Activated CD8-positive, alpha-beta memory T cell treated with anti-CD3 and anti-CD28 coated beads, Interleukin-2, amount 50 U/mL, for 24 hours (primary cell): Measurements from ENCODE around the gene TSSK2.
"Not testable (repeated sequence)": the region's sequence is repeated elsewhere in the genome, so short reads cannot be mapped to it uniquely, and the experiment has no call there.

Experiments
- DNase-seq: peaks from one replicate; pipeline ENCODE4 v3.0.0-alpha.2; 2020; ENCODE audit errors: extremely low read depth

Gene TSSK2

DNA sequence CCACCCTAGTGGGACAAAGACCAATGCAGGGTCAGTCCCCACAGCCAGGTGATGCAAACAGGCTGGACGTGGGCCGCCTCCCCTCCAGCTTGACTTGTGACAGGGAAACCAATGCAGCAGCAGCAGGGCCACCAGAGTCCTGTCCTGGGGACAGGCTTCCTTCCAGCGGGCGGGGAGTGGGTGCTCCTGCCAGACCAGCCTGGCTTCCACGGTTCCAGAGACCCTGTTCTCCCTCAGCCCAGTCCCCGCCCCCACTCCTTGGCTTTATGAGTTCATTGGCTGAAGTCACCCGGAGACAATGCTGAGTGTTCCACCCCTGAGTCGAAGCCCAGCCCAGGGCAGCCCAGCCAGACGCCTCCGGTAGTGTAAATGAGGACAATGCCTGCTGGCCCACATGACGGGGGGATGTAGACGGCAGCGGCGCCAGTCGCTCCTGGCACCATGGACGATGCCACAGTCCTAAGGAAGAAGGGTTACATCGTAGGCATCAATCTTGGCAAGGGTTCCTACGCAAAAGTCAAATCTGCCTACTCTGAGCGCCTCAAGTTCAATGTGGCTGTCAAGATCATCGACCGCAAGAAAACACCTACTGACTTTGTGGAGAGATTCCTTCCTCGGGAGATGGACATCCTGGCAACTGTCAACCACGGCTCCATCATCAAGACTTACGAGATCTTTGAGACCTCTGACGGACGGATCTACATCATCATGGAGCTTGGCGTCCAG, at the start of gene TSSK2:
Gene TSSK2, plus strand, starts transcription at position 350 of the 726 bp plus-strand sequence. Its CDS starts 92 bp downstream, at position 442.
- DNase-seq: no peak

DNA sequence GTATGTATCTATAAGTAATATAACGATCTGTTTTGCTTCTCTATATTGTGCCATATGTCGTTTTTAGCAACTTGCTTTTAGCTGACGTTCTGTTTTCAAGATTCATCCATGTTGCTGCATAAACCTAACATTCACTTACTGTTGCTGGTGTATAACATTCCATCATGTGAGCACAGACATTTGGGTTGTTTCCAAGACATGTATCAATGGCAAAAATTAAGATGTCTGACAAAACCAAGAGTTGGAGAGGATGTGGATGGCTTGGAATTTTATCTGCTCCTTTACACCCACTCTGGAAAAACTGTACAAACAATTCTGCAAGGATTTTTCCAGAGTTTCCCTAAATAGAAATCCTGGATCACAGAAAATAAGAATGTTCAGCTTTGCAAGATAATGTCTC, 49.8 kb upstream of the TSSK2 start:
- no peak for DNase-seq

DNA sequence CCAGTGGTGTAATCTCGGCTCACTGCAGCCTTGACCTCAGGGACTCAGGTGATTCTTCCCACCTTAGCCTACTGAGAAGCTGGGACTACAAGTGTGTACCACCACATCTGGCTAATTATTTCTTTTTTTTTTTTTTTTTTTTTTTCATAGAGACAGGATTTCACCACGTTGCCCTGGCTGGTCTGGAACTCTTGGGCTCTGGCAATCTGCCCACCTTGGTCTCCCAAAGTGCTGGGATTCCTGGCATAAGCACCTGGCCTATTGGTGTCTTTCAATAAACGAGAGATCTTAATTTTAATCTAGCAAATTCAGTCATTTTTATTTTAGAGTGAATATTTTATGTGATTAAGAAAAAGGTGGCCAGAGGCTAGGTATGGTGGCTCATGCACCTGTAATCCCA, 49.0 kb upstream of the TSSK2 start:
- no peak for DNase-seq

GRCh38 chr22:19082793-19083192, 48.3 kb upstream of the TSSK2 start:
- DNase-seq: no peak

GRCh38 chr22:19084126-19084525, 47.0 kb upstream of the TSSK2 start:
- DNase-seq: not testable (repeated sequence)

GRCh38 chr22:19084586-19084985, 46.5 kb upstream of the TSSK2 start:
- DNase-seq: not testable (repeated sequence)

DNA sequence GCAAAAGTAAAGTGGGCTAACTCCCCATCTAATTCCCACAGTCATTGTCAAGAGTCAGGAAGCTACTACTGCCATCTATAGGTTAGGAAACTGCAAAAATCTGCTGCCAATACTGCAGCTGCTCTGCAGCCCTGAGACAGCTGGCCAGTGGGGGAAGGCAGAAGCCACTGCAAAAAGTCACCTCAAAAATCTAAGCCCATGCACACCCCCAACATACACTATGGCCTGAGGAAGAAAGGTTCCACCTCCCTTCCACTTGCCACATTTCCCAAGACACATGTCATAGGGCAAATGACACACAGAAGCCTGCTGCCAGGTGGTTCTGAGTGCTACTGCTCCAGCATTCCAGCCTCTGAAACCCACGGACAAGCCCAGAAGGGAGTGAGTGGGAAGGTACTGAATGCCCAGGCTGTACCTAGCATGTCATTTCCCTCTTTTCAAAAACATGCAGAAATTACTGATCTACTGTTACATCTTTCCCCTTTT, 45.8 kb upstream of the TSSK2 start:
- no peak for DNase-seq

DNA sequence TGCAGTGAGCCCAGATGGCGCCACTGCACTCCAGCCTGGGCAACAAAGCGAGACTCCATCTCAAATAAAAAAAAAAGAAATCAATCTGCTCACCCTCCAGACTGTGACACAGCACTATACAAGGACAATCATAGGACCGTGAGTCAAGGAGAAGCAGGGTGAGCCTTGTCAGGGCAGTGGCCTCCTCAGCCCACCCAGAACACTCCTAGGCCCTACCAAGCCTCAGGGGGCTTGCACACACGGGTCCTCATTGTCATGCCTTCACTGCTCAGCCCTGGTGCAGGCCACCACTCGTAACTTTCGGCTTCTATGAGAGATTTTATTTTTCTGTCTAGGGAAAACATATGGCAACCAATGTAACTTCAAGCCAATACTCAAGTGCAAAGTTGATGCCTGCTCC, 44.7 kb upstream of the TSSK2 start:
- no peak for DNase-seq

GRCh38 chr22:19086896-19087295, 44.2 kb upstream of the TSSK2 start:
- no peak for DNase-seq

DNA sequence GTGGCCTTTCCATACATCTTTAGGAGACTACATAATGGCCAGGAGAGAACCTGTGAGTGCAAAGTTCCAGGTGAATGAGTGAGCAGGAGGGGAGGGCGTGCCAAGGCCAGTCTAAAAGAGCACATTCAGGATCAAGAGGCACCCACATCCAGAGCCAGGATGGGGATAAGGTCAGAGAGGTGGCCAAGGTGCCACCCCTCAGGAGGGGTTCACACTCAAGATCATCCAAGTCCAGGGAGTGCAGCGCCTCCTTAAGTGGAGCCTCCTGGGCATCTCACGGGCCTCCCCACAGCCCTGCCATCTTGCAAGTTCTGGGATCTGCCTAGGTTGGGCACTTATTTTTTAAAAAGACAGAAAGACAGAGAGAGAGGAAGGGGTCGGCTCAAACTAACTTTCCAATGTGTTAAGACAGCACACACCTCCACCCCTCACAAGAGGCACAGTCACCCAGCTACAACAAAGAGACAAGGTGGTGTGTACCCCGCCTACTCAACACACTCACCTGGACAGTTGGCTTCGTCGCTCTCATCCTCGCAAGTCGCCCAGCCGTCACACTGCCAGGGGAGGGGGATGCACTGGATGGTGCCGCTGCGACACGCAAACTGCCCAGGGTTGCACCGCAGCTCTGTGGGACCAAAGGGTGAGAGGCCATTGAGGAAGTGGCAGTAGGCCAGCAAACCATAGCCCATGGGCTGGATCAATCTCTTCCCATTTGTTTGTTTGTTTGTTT, 42.1 kb upstream of the TSSK2 start:
- no peak for DNase-seq

DNA sequence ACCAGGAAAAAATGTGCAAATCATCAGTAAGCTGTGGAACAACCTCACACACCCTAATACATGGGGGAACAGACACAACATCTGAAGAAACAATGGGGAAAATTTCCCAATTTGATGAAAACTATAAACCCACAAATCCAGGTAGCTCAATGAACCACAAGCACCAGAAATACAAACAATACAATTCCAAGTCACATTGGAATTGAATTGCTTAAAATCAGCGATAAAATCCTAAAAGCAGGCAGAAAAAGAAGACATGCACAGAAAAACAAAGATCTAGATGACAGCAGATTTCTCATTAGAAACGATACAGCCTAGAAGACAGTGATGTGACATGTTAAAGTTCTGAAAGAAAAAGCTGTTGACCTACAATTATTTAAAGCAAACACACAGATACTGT, 40.9 kb upstream of the TSSK2 start:
- DNase-seq: no peak

GRCh38 chr22:19090586-19091127, 40.5 kb upstream of the TSSK2 start:
- DNase-seq: no peak

DNA sequence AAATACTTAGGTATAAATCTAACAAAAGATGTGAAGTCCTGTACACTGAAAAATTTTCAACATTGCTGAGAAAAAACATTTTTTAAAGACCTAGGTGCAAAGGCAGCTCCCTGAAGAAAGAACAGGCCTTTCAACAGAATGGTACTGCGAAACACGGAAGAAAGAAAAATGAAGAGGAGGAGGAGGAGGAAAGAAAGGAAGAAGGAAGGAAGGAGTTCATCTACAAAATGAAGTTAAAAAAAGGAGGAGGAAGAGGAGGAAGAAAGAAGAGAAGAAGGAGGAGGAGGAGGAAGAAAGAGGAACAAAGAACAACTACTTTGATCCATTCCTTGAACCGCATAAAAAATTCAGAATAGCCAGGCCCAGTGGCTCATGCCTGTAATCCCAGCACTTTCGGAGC, 38.4 kb upstream of the TSSK2 start:
- no peak for DNase-seq

DNA sequence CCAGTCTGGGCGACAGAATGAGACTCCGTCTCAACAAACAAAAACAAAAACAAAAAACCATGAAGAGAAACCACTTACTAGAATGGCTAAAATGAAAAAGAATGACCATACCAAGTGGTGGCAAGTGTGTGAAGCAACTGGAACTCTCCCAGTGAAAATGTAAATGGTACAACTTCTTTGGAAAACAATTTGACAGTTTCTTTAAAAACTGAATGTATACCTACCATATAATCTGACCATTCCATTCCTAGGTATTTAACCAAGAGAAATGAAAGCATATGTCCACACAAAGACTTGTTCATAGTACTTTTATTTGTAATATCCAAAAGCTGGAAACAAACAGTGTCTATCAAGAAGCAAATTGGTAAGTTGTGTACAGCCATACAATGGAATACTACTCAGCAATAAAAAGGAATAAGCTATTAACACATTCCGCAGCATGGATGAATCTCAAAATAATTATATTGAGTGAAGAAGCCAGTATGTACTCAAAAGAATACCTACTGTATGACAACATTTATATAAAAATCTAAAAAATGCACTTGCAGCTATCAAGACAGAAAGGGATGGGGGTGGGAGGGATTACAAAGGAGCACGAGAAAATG, 36.6 kb upstream of the TSSK2 start:
- DNase-seq: no peak

DNA sequence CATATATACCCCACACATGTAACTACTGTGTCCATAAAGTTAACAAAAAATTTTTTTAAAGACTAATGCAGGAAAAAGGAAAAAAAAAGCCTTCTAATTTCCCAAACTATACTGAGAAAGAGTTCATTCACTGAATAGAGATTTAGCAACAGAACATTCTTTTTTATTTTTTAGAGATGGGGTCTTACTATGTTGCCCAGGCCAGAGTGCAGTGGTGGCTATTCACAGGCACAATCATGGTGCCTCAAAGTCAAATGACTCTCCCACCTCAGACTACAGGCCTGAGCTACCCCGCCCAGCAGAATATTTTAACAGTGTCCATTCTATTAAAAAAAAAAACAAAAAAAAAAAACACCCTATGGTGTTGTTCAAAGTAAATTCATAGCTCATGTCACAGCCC, 34.6 kb upstream of the TSSK2 start:
- no peak for DNase-seq

DNA sequence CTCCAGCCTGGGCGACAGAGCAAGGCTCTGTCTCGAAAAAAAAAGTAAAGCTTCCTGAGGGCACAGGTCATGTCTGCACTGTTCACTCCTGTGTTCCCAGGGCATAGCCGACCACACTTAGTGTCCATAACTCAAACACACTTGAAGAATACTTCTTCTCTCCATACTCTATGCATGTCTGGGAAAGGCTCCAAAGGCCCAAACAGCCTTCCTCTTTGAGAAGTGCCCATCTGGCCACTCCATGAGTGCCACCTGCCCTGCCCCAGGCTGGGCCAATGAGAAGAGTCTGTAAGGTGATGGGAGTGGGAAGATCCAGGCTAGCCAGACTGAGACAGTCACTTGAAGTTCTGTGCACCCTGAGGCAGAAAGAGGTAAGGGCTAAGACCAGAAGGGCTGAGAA, 33.6 kb upstream of the TSSK2 start:
- no peak for DNase-seq

GRCh38 chr22:19098157-19098556, 33.0 kb upstream of the TSSK2 start:
- no peak for DNase-seq

- DNase-seq: no peak
Measured at GRCh38 chr22:19103880-19104821, 27.0 kb upstream of the TSSK2 start.

DNA sequence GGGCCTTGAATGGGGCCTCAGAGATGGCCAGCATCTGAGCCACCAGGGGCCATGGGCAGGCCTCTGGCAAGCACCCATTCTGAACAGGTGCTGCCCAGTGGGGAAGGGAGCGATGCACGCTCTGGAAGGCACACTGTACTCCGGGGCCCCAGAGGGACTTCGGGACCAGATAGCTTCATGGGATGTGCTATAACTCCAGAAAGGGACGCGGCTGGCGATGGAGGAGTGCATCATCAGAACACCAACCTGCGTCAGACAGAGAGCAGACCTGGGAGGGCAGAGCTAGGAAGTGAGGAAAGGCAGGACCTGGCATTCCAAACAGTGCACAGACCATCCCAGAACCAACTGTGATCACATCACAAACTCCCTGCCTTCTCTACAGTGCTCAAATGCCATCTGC, 25.7 kb upstream of the TSSK2 start:
- no peak for DNase-seq

GRCh38 chr22:19105867-19106802, 25.0 kb upstream of the TSSK2 start:
- no peak for DNase-seq
